Kidney epithelial cell (primary cell): Measurements from ENCODE around the gene COPA. TPM values are rescaled to one million over a fixed set of nuclear protein-coding genes. Genes with fewer than 3 reads are reported as not detected.

Experiments used
- DNase-seq: peaks from one replicate; pipeline ENCODE4 v3.0.0-alpha.2; 2010; ENCODE audit warnings: low read depth
- H3K27me3 ChIP-seq: 2 replicates; pipeline ENCODE4 v1.6.0; 2011; ENCODE audit warnings: low read length; ENCODE audit not compliant: control insufficient read depth, insufficient read depth
- H3K36me3 ChIP-seq: 2 replicates; pipeline ENCODE4 v1.5.1; 2011; ENCODE audit warnings: low read length; ENCODE audit not compliant: control insufficient read depth, insufficient read depth
- H3K4me3 ChIP-seq: 2 replicates; pipeline ENCODE4 v1.5.1; 2011; ENCODE audit warnings: low read depth, mild to moderate bottlenecking, control low read depth, low read length
- total RNA-seq: library from RNA; depleted of rRNA; stranded (reverse); fragments of >200 nt; gene quantifications from 2 replicates; pipeline ENCODE4 v1.2.3, GENCODE V29; 2015
- TF ChIP-seq, protein P1 (sequence below): IDR thresholded peaks from 2 replicates; pipeline ENCODE4 v1.5.1; 2011; ENCODE audit warnings: mild to moderate bottlenecking, moderate library complexity, low read length, control low read depth, inconsistent platforms; ENCODE audit not compliant: insufficient read depth, poor library complexity, severe bottlenecking

Gene COPA
- total RNA-seq, 1 donor from 2014 or later = 130 TPM

- Histone ChIP-seq H3K27me3 (peaks cover 4% of the 10 kb centered on the region), H3K36me3 (no peaks in the 10 kb centered on the region), H3K4me3 (no peak overlapping the region)
- TF ChIP-seq, protein P1, sequence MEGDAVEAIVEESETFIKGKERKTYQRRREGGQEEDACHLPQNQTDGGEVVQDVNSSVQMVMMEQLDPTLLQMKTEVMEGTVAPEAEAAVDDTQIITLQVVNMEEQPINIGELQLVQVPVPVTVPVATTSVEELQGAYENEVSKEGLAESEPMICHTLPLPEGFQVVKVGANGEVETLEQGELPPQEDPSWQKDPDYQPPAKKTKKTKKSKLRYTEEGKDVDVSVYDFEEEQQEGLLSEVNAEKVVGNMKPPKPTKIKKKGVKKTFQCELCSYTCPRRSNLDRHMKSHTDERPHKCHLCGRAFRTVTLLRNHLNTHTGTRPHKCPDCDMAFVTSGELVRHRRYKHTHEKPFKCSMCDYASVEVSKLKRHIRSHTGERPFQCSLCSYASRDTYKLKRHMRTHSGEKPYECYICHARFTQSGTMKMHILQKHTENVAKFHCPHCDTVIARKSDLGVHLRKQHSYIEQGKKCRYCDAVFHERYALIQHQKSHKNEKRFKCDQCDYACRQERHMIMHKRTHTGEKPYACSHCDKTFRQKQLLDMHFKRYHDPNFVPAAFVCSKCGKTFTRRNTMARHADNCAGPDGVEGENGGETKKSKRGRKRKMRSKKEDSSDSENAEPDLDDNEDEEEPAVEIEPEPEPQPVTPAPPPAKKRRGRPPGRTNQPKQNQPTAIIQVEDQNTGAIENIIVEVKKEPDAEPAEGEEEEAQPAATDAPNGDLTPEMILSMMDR = no peak
- DNase-seq = no peak
These were observed 21.1 kb upstream of the COPA start for GRCh38 chr1:160363951-160364735.

- no peak for DNase-seq
- H3K27me3 ChIP-seq = no peaks in the 10 kb centered on the region
- TF ChIP-seq, protein P1 = no peak
- H3K36me3 ChIP-seq = no peaks in the 10 kb centered on the region
- H3K4me3 ChIP-seq = no peak overlapping the region
These were observed 20.0 kb upstream of the COPA start for GRCh38 chr1:160363010-160363409.

- TF ChIP-seq, protein P1 = no peak
These were observed 19.3 kb upstream of the COPA start for GRCh38 chr1:160362168-160362957.

GRCh38 chr1:160361814-160362167 lies 18.7 kb upstream of the COPA start:
- H3K4me3 ChIP-seq = no peak overlapping the region

More at GRCh38 chr1:160362168-160362957, 19.3 kb upstream of the COPA start:
- Histone ChIP-seq H3K27me3 (no peaks in the 10 kb centered on the region), H3K36me3 (no peaks in the 10 kb centered on the region), H3K4me3 (no peak overlapping the region)
- DNase-seq = no peak

GRCh38 chr1:160361199-160361598 lies 18.1 kb upstream of the COPA start:
- Histone ChIP-seq H3K4me3 (no peak overlapping the region), H3K36me3 (no peaks in the 10 kb centered on the region), H3K27me3 (no peaks in the 10 kb centered on the region)
- no peak for DNase-seq
- TF ChIP-seq, protein P1 = no peak

More at GRCh38 chr1:160361814-160362167, 18.7 kb upstream of the COPA start:
- TF ChIP-seq, protein P1 = no peak
- DNase-seq = no peak
- no peaks in the 10 kb centered on the region for H3K27me3 ChIP-seq
- no peaks in the 10 kb centered on the region for H3K36me3 ChIP-seq
